GM06990 (cell line): ENCODE results near the gene TAOK3.
A peak's percentile ranks its signal among the peaks of the same experiment; 100 is the strongest.

ENCODE experiments used
- DNase-seq: peaks from one replicate; pipeline ENCODE4 v3.0.0-alpha.2; 2011; ENCODE audit not compliant: insufficient read length; ENCODE audit errors: extremely low read depth
- H3K27me3 ChIP-seq: replicated peaks from 2 replicates; pipeline ENCODE4 v1.6.0; 2011; ENCODE audit warnings: low read length; ENCODE audit not compliant: control insufficient read depth, insufficient read depth
- H3K36me3 ChIP-seq: 2 replicates; pipeline ENCODE4 v1.5.1; 2011; ENCODE audit warnings: low read length; ENCODE audit not compliant: control insufficient read depth, insufficient read depth
- H3K4me3 ChIP-seq: replicated peaks from 2 replicates; pipeline ENCODE4 v1.5.1; 2011; ENCODE audit warnings: low read depth, mild to moderate bottlenecking, control low read depth, low read length
- CTCF ChIP-seq: IDR thresholded peaks from 2 replicates; pipeline ENCODE4 v1.5.1; 2011; ENCODE audit warnings: low read length, control low read depth, mild to moderate bottlenecking, inconsistent platforms; ENCODE audit not compliant: insufficient read depth, poor library complexity, severe bottlenecking

The TAOK3 gene

DNA sequence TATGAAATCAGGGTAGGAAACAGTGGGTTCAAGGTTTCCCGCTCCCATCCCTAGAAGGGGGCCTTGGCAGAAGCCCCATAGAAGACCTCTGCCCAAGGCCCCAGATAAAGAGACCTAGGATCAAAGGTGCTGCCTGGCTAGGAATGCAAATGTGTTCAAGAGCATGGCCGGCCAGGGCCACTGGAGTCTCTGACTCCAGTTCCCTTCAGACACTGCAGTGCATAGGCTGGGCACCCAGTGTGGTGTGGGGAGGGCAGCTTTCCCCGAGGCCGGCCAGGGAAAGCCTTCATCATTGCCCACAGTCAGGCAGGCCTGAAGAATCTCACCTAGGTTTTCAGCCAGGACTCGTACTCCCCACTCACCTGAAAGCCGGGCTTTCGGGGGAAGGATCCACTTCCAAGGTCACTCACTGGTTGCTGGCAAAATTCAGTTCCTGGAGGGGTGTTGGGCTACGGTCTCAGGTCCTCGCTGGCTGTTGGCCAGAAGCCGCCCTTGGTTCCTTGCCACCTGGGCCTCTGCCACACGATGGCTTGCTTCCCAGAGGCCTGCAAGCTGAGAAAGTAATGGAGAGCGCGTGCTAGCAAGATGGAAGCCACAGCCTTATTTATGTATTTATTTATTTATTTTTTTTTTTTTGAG lies 246.5 kb downstream of the TAOK3 start:
- Histone ChIP-seq H3K27me3 (no peaks in the 10 kb centered on the region), H3K4me3 (no peak overlapping the region), H3K36me3 (no peaks in the 10 kb centered on the region)
- DNase-seq, result no peak
- no peak for TF ChIP-seq CTCF

DNA sequence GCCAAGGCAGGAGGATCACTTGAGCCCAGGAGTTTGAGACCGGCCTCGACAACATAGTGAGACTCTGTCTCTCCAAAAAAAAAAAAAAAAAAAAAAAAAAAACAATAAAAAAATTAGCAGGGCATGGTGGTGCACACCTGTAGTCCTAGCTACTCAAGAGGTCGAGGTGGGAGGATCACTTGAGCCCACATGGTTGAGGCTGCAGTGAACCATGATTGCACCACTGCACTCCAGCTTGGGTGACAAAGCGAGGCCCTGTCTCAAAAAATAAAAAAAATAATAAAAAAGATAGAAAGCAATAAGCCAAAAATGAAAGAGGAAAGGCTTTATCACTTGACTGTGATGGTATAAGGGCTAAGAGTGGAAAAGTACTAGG lies 247.0 kb downstream of the TAOK3 start:
- H3K36me3 ChIP-seq, result no peaks in the 10 kb centered on the region
- no peaks in the 10 kb centered on the region for H3K27me3 ChIP-seq
- TF ChIP-seq CTCF, result no peak
- DNase-seq, result no peak
- no peak overlapping the region for H3K4me3 ChIP-seq

GRCh38 chr12:118124333-118124874 lies 248.3 kb downstream of the TAOK3 start:
- DNase-seq, result no peak
- no peaks in the 10 kb centered on the region for H3K27me3 ChIP-seq
- no peak overlapping the region for H3K4me3 ChIP-seq
- TF ChIP-seq CTCF, result no peak
- H3K36me3 ChIP-seq, result no peaks in the 10 kb centered on the region

DNA sequence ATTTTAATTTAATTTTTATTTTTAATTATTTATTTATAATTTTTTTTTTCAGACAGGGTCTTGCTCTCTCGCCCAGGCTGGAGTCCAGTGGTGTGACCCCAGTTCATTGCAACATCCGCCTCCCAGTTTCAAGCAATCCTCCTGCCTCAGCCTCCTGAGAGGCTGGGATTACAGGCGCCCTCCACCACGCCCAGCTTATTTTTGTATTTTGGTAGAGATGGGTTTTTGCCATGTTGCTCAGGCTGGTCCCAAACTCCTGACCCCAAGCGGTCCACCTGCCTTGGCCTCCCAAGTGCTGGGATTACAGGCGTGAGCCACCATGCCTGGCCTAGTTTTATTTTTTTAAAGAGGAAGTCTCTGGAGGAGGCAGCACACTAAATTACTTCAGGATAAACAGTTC lies 250.4 kb downstream of the TAOK3 start:
- Histone ChIP-seq H3K27me3 (no peaks in the 10 kb centered on the region), H3K4me3 (no peak overlapping the region), H3K36me3 (no peaks in the 10 kb centered on the region)
- TF ChIP-seq CTCF, result no peak
- DNase-seq, result no peak

DNA sequence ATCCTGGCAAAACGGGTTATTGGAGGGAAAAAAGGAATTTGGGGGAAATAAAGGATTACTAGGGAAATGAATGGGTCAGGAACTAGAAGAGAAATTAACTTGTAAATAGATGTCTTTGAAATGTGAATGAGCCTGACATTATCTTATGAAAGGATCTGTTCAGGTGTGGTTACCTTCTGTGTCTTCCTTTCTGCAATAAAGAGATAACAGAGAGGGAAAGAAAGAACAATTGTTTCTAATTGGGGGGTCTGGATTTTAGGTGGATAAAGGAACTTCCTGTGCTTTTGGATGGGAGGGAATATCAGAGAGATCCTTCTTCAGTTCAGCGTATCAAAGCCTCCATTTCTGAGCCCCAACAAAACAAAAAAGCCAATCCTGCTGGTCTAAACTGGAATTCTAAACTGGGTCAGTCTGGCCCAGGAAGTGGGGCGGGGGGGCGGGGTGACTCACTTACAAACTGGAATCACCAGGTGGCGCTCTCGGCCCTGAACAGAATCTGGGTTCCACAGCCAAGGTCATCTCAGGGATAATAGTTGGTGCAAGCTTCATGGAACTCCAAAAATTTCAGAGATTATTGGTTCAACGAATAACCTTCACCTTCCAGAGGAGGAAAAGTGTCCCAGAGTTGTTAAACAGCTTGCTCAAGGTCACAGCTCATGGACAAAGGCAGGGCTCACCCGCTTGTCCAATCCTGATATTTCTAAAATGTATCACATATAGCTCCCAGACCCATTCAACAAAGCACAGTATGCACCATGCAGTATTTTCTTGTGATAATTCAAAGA lies 251.9 kb downstream of the TAOK3 start:
- Histone ChIP-seq H3K27me3 (no peaks in the 10 kb centered on the region), H3K4me3 (no peak overlapping the region)

More for the DNA sequence above, 251.9 kb downstream of the TAOK3 start:
- H3K36me3 ChIP-seq, result no peaks in the 10 kb centered on the region
- TF ChIP-seq CTCF, result peak; percentile 66
- DNase-seq, result peak; percentile 36
